PFSK-1 (cell line): Measurements from ENCODE around the gene ARHGEF10L.

ENCODE experiments used
- FOXP2 ChIP-seq: optimal IDR thresholded peaks from 2 replicates; pipeline ENCODE3; 2011; ENCODE audit warnings: borderline replicate concordance, control low read depth, inconsistent platforms; ENCODE audit not compliant: insufficient read depth; ENCODE audit errors: extremely low read length, extremely low read depth
- POLR2AphosphoS5 ChIP-seq: IDR thresholded peaks from 2 replicates; pipeline ENCODE4 v1.6.1; 2012; ENCODE audit warnings: low read depth, mild to moderate bottlenecking, control low read depth, low read length, moderate library complexity
- REST ChIP-seq, 2 experiments: IDR thresholded peaks; 2 replicates each; pipeline versions ENCODE4 v1.6.1 to v1.8.0; 2011 to 2012; ENCODE audit warnings: low read depth in 2 of 2, low read length in 2 of 2, control low read depth in 1 of 2, inconsistent platforms in 1 of 2, mild to moderate bottlenecking in 1 of 2, moderate library complexity in 1 of 2; ENCODE audit not compliant: insufficient read depth in 1 of 2
- SIN3A ChIP-seq: IDR thresholded peaks from 2 replicates; pipeline ENCODE4 v1.6.1; 2012; ENCODE audit warnings: mild to moderate bottlenecking, low read length, moderate library complexity, borderline replicate concordance; ENCODE audit not compliant: insufficient read depth
- TAF1 ChIP-seq: IDR thresholded peaks from 2 replicates; pipeline ENCODE4 v1.6.1; 2012; ENCODE audit warnings: low read length, control low read depth, borderline replicate concordance; ENCODE audit not compliant: insufficient read depth

The ARHGEF10L gene

GRCh38 chr1:17645068-17645911 lies 105.8 kb downstream of the ARHGEF10L start:
- TF ChIP-seq FOXP2 (no peak), TAF1 (no peak), POLR2AphosphoS5 (no peak), SIN3A (no peak), REST (IDR thresholded peaks at IDR 0.05; ENCODE audit: insufficient read depth in 1 of 2, low read depth in 2 of 2, low read length in 2 of 2) (no peak)

- no peak for TF ChIP-seq REST (IDR thresholded peaks at IDR 0.05; ENCODE audit: insufficient read depth in 1 of 2, low read depth in 2 of 2, low read length in 2 of 2)
- TF ChIP-seq TAF1, result no peak
- TF ChIP-seq FOXP2, result no peak
Observed at GRCh38 chr1:17646444-17647280, 107.2 kb downstream of the ARHGEF10L start.

- TF ChIP-seq SIN3A, result no peak
- no peak for TF ChIP-seq TAF1
- TF ChIP-seq REST (IDR thresholded peaks at IDR 0.05; ENCODE audit: insufficient read depth in 1 of 2, low read depth in 2 of 2, low read length in 2 of 2), result no peak
- no peak for TF ChIP-seq FOXP2
- no peak for TF ChIP-seq POLR2AphosphoS5
Observed at GRCh38 chr1:17648457-17649145, 109.1 kb downstream of the ARHGEF10L start.

GRCh38 chr1:17649371-17650106 lies 110.0 kb downstream of the ARHGEF10L start:
- no peak for TF ChIP-seq SIN3A
- no peak for TF ChIP-seq POLR2AphosphoS5
- no peak for TF ChIP-seq REST (IDR thresholded peaks at IDR 0.05; ENCODE audit: insufficient read depth in 1 of 2, low read depth in 2 of 2, low read length in 2 of 2)
- TF ChIP-seq FOXP2, result no peak
- TF ChIP-seq TAF1, result no peak
